ENCODE data around the gene TIPARP.

TIPARP gene

DNA sequence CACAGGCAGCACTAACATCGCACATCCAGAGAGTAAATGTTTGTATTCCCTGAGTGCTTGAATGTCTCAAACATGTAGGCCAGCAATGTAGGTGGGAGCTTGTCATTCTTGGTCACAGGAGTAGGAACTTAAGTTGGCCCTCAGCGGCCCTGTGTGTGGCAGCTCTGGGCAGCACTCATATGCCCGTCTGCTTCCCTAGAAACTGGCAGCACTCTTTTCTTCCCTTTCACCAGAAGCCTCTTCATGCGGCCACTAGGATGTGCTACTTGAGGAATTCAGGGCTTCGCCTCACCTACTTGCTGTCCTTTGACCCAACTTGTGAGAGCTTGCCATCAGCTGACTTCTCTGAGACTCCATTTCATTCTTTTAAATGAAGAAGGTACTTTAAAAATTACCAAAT is 69.5 kb downstream of the TIPARP start:
- DNase-seq = no peak

DNA sequence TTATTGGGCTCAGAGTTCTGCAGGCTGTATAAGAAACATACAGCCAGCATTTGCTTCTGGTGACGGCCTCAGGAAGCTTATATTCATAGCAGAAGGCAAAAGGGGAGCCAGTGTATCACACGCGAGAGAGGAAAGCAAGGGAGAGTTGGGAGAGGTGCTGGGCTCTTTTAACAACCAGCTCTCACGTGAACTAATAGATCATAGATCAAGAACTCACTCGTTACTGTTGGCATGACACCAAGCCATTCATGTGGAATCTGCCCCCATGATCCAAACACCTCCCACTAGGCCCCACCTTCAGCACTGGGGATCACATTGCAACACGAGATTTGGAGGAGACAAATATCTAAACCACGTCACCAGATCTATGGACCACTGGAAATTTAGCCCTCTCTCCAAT is 70.2 kb downstream of the TIPARP start:
- no peak for DNase-seq

DNA sequence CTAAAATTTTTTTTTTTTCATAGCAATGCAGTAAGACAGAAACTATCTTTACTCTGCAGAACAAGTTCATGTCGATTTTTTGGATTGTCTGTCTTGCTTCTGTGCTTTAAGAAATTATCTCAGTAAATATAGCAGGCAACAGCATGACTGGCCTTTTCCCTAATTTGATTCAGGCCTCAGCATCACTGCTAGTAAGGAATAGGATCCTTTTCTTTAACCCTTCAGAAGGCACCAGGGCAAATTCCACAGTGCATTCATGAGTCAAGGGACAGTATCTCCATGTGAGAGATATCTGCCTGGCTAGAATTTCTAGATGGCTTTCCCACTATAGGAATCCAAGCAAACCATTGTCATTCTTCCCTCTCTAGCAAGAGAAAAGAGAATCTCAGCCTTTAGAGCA is 71.4 kb downstream of the TIPARP start:
- no peak for DNase-seq

DNA sequence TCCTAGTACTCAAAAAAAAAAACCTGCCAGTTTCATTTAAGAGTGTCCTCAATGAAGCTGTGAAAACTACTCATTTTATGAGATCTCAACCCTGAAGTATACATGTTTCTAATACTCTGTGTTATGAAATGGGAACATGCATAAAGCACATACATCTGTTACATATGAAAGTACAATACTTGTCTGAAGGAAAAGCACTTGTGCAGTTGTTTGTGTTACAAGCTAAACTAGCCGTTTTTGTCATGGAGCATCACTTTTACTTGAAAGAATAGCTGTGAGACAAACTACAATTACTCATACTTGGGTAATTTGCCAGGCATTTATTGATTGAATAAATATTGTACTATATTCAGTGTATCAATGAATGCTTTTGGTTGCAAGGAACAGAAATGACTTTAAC is 72.7 kb downstream of the TIPARP start:
- no peak for DNase-seq

DNA sequence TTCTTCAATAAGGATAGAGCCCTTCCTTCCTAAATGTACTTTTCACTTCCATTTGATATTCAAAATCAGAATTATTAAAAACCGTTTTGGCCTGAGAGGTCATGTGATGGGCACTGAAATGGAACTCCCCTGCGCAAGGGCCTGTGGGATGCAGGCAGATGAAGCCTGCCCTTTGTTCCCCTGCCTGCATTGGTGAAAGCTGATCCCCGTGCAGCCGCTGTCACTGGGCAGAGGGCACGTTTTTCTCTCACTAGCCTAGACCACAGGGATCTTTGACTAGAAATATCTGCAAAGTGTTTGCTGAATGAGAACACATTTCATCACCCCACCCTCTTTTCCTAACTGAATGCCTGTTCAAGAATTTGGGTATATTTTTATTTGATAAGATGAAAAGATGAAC is 74.9 kb downstream of the TIPARP start:
- no peak for DNase-seq

DNA sequence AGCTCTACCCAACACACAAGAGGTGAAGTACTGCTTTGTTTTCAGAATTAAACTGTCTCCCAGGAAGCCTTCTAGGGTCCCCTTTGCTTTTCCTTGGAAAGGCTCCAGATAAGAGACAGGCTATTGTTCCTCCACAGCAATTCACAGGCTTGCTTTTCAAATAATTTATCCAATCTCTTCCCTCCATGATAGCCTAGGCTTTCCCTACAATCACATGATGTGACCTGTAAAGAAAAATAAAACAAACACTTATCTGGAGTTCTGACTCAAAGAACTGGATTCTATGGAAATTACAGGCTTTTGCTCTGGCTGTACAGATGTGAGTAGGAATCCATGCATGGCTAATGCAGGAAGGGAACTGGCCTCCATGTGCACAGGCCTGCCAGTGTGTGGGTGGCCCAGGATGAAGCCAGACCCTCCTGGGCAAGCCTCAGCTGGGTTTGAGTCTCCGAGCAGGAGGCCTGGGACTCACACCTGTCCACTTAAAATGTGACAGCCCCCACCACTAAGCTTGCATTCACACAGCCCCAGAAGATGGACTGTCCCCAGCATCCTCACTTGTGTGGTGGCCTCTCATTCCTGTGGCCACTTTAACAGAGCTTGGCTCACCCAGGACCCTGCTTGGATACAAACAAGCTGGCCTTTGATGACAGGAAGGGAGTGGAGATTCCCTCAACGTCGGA is 75.9 kb downstream of the TIPARP start:
- no peak for DNase-seq

DNA sequence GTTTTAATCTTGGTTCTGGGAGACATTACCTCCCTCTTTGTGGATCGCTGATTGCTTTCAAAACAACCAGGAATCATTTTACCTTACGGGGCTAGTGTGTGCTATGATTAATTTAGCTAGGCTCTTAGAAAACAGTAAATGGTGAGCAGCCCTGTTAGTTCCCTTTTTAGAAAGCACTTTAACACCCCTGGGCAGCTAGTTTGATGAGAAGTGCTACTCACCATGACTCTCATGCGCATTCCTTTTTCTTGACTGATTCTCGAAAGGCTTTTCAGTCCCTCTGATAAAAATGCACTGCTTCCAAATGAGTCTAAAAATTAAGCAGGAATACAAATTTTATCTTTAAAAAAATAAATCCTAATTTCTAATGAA is 76.5 kb downstream of the TIPARP start:
- DNase-seq = no peak

DNA sequence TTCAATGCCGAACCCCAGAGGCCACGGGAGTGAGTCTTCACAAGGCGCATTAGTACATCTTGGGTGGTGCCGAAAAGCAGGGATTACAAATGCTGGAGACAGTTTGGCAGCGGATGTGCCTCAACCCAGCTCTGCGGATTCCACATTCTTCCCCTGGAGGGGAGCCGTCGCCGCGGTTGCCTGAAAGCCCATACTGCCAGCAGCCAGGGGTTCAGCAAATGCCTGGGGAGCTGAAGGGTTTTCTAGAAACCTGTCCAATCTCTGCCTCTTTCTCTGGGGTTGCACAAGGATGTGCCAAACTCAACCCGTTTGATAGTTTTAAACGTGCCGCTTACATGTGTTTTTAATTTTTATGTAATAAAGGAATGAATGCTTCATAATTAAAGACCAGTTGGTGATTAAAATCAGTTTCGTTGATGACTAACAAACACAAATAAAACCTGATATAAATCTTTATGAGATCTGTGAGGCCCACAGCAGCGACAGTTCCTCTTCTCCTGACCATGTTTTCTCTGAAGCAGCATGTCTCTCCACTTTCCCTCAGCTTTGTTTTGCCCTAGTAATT is 77.2 kb downstream of the TIPARP start:
- no peak for DNase-seq

All from stimulated activated CD4-positive, alpha-beta T cell treated with anti-CD3 and anti-CD28 coated beads, Interleukin-4, amount 100 ng/mL, for 4 hours (primary cell).